Measurements from ENCODE around the gene CPOX.

- no peak for TF ChIP-seq TARDBP (IDR thresholded peaks at IDR 0.05)
- TF ChIP-seq FOXM1 (IDR thresholded peaks at IDR 0.05; ENCODE audit: borderline replicate concordance) = no peak
- TF ChIP-seq SUZ12 (IDR thresholded peaks at IDR 0.05) = no peak
- no peak for TF ChIP-seq SP1 (IDR thresholded peaks at IDR 0.05)
- no peak for TF ChIP-seq PKNOX1 (IDR thresholded peaks at IDR 0.05)
- TF ChIP-seq ARNT (IDR thresholded peaks at IDR 0.05) = no peak
- no peak for TF ChIP-seq HDGF (IDR thresholded peaks at IDR 0.05; ENCODE audit: borderline replicate concordance)
- no peak for TF ChIP-seq BHLHE40 (IDR thresholded peaks at IDR 0.05; ENCODE audit: borderline replicate concordance)
- peak; percentile 69 for TF ChIP-seq ZNF384 (IDR thresholded peaks at IDR 0.05)
- no peak for TF ChIP-seq NFRKB (IDR thresholded peaks at IDR 0.05)
- no peak for TF ChIP-seq CTBP1 (IDR thresholded peaks at IDR 0.05; ENCODE audit: borderline replicate concordance)
- no peak for TF ChIP-seq LEF1 (IDR thresholded peaks at IDR 0.05; ENCODE audit: borderline replicate concordance)
- TF ChIP-seq FOXK2 (IDR thresholded peaks at IDR 0.05) = no peak
- no peak for TF ChIP-seq FOXA1 (IDR thresholded peaks at IDR 0.05)
Observed at GRCh38 chr3:98573181-98573728, 20.2 kb downstream of the CPOX start.
